ENCODE results near the gene XYLT1. TPM values are rescaled to one million over a fixed set of nuclear protein-coding genes. Genes with fewer than 3 reads are reported as not detected.

XYLT1 gene
- total and polyA plus RNA-seq, 2 of the 8 experiments (the other 6 are each of a cell fraction or from before 2014, with no cell fraction given): 6.6 to 25.4 TPM

GRCh38 chr16:17232487-17232886 is 238.3 kb downstream of the XYLT1 start:
- no peak overlapping the region for H3K23ac ChIP-seq (ENCODE audit: insufficient read length)
- no peak overlapping the region for H3K56ac ChIP-seq (replicated peaks; ENCODE audit: insufficient read length, low read depth, low read length)
- no peak overlapping the region for H3K4ac ChIP-seq (replicated peaks; ENCODE audit: insufficient read length, low read depth, low read length)
- no peaks in the 10 kb centered on the region for H3K9me3 ChIP-seq (ENCODE audit: insufficient read depth in 2 of 2, low read depth in 1 of 2, low read length in 1 of 2)
- H2BK15ac ChIP-seq (ENCODE audit: low read length): no peak overlapping the region
- no peak overlapping the region for H2BK120ac ChIP-seq (replicated peaks; ENCODE audit: low read depth, low read length)
- H3K79me1 ChIP-seq (ENCODE audit: low read depth, low read length): no peaks in the 10 kb centered on the region
- H2BK12ac ChIP-seq (ENCODE audit: low read depth, low read length): no peak overlapping the region
- H4K91ac ChIP-seq (replicated peaks; ENCODE audit: insufficient read length, low read length): no peak overlapping the region
- 95% methylated on average over 6 of the region's 6 CpGs; no CpG with 5 or more reads in 1 of the 2 experiments for WGBS, 2 experiments (ENCODE audit: extremely low coverage in 1 of 2, insufficient coverage in 1 of 2, insufficient read length in 1 of 2, insufficient replicate concordance in 2 of 2, low coverage in 1 of 2, low lambda C conversion rate in 2 of 2, missing lambda C conversion rate in 1 of 2)
- H4K20me1 ChIP-seq (replicated peaks in 1 of 2; ENCODE audit: control insufficient read depth in 1 of 2, insufficient read depth in 2 of 2, low read length in 2 of 2): peaks cover 0 to 3% of the 10 kb centered on the region in 2 experiments
- H3K14ac ChIP-seq (ENCODE audit: insufficient read length): no peak overlapping the region
- no peak overlapping the region for H3K27ac ChIP-seq (ENCODE audit: low read depth, low read length)
- DNase-seq (ENCODE audit: low read depth in 1 of 2, low spot score in 2 of 2): no peak
- no peak overlapping the region for H3K4me3 ChIP-seq (ENCODE audit: extremely low read depth in 1 of 4, insufficient read depth in 2 of 4, low read depth in 3 of 4, low read length in 4 of 4)
- no peak overlapping the region for H2BK5ac ChIP-seq (ENCODE audit: low read depth, low read length)
- no peaks in the 10 kb centered on the region for H3K36me3 ChIP-seq (ENCODE audit: control insufficient read depth in 2 of 4, insufficient read depth in 4 of 4, low read length in 3 of 4)
- no peak for FAIRE-seq
- no peak overlapping the region for H2BK20ac ChIP-seq (ENCODE audit: low read length)
- no peak overlapping the region for H4K5ac ChIP-seq (ENCODE audit: insufficient read length, low read depth, low read length)
- no peak overlapping the region for H3K18ac ChIP-seq (ENCODE audit: extremely low read depth, low read length)
- H4K8ac ChIP-seq (ENCODE audit: extremely low read depth, insufficient read depth, low read length): no peak overlapping the region
- no peak overlapping the region for H2AFZ ChIP-seq (ENCODE audit: low read length)
- no peaks in the 10 kb centered on the region; a peak in 1 of 4 replicates for H3K79me2 ChIP-seq (ENCODE audit: control insufficient read depth in 1 of 2, insufficient read depth in 2 of 2, low read length in 2 of 2)
- H3K4me2 ChIP-seq (ENCODE audit: insufficient read depth in 1 of 2, low read depth in 2 of 2, low read length in 2 of 2): no peak overlapping the region
- no peak overlapping the region for H3K9ac ChIP-seq (replicated peaks in 1 of 4; ENCODE audit: extremely low read depth in 1 of 4, low read depth in 3 of 4, low read length in 3 of 4)
- peaks cover 0 to 2% (median 0%) of the 10 kb centered on the region in 4 experiments; a peak in 2 of 7 replicates for H3K4me1 ChIP-seq (replicated peaks in 1 of 4; ENCODE audit: control insufficient read depth in 3 of 4, insufficient read depth in 4 of 4, low read length in 3 of 4)
- H3K27me3 ChIP-seq (replicated peaks in 1 of 4; ENCODE audit: control insufficient read depth in 3 of 4, extremely low read depth in 1 of 4, insufficient read depth in 3 of 4, low read length in 3 of 4): no peaks in the 10 kb centered on the region
- no peak overlapping the region for H2AK5ac ChIP-seq (ENCODE audit: low read depth, low read length)
- POLR2A ChIA-PET (ENCODE audit: partially characterized antibody): no interaction called here
- TF ChIP-seq CHD1 (IDR thresholded peaks at IDR 0.05; ENCODE audit: low read depth, low read length) (no peak), CTBP2 (IDR thresholded peaks at IDR 0.05; ENCODE audit: borderline replicate concordance, insufficient read depth, insufficient read length, low read length) (no peak), BCL11A (IDR thresholded peaks at IDR 0.05; ENCODE audit: low read depth in 2 of 2, low read length in 2 of 2) (no peak), JUN (IDR thresholded peaks at IDR 0.05; ENCODE audit: low read depth, low read length) (no peak), SIN3A (conservative IDR thresholded peaks at IDR 0.05 in 1 of 2, IDR thresholded peaks at IDR 0.05 in 1 of 2; ENCODE audit: low read depth in 1 of 2, low read length in 2 of 2) (no peak), CHD2 (IDR thresholded peaks at IDR 0.05; ENCODE audit: low read length) (no peak), BACH1 (IDR thresholded peaks at IDR 0.05; ENCODE audit: low read length) (no peak)
- peaks cover 3% of the 10 kb centered on the region; the same call in 1 of the 2 replicates for H3K23me2 ChIP-seq (ENCODE audit: low read depth, low read length)
- CTCF ChIA-PET (ENCODE audit: partially characterized antibody): no interaction called here

Data from H1 (cell line).